H1 (cell line): ENCODE results near the gene DRC3. TPM values are rescaled to one million over a fixed set of nuclear protein-coding genes. Genes with fewer than 3 reads are reported as not detected.

Experiments used
- CTCF ChIA-PET: fragments of 300-600 bp; sonication (Branson Sonifier 250); formaldehyde crosslinking; loops from one replicate; lab custom pipeline; 2021; ENCODE audit not compliant: partially characterized antibody; lab: Charles Lee
- POLR2A ChIA-PET: fragments of 300-600 bp; sonication (Branson Sonifier 250); formaldehyde crosslinking; loops from one replicate; lab custom pipeline; 2021; ENCODE audit warnings: inconsistent platforms; ENCODE audit not compliant: partially characterized antibody; lab: Charles Lee
- DNase-seq, 2 experiments: peaks; one replicate each; pipeline versions ENCODE4 v3.0.0 to v3.0.0-alpha.2; 2010 to 2022; ENCODE audit warnings: low spot score in 2 of 2, low read depth in 1 of 2, mixed read lengths in 1 of 2
- FAIRE-seq: peaks from 2 replicates; lab custom pipeline; 2011; peaks lifted over from hg19 to GRCh38; lab: Jason Lieb, UNC
- H2AFZ ChIP-seq: 2 replicates; pipeline ENCODE4 v1.8.1; 2012; ENCODE audit warnings: low read length, inconsistent platforms
- H2AK5ac ChIP-seq: 2 replicates; pipeline ENCODE4 v1.6.1; 2013; ENCODE audit warnings: low read depth, low read length
- H2BK120ac ChIP-seq: replicated peaks from 2 replicates; pipeline ENCODE3; 2013; ENCODE audit warnings: low read depth, low read length, inconsistent platforms
- H2BK12ac ChIP-seq: 2 replicates; pipeline ENCODE4 v1.6.1; 2013; ENCODE audit warnings: low read depth, low read length
- H2BK15ac ChIP-seq: 2 replicates; pipeline ENCODE4 v1.6.1; 2013; ENCODE audit warnings: low read length
- H2BK20ac ChIP-seq: 2 replicates; pipeline ENCODE4 v1.6.1; 2013; ENCODE audit warnings: low read length
- H2BK5ac ChIP-seq: 2 replicates; pipeline ENCODE4 v1.6.1; 2013; ENCODE audit warnings: low read depth, low read length
- H3K14ac ChIP-seq: 2 replicates; pipeline ENCODE4 v1.6.1; 2013; ENCODE audit warnings: inconsistent platforms; ENCODE audit not compliant: insufficient read length
- H3K18ac ChIP-seq: 2 replicates; pipeline ENCODE4 v1.6.1; 2013; ENCODE audit warnings: low read length; ENCODE audit errors: extremely low read depth
- H3K23ac ChIP-seq: 2 replicates; pipeline ENCODE4 v1.6.1; 2013; ENCODE audit warnings: inconsistent platforms; ENCODE audit not compliant: insufficient read length
- H3K23me2 ChIP-seq: 2 replicates; pipeline ENCODE4 v1.6.1; 2013; ENCODE audit warnings: low read depth, low read length
- H3K27ac ChIP-seq: 2 replicates; pipeline ENCODE4 v1.6.1; 2011; ENCODE audit warnings: low read depth, low read length, inconsistent platforms
- H3K27me3 ChIP-seq, 4 experiments: replicated peaks in 1 of 4; 1 replicate in 1 of 4; 2 replicates in 3 of 4; pipeline versions ENCODE4 v1.6.1 to v1.8.1; 2011 to 2013; ENCODE audit warnings: low read length in 3 of 4, mild to moderate bottlenecking in 3 of 4, inconsistent platforms in 2 of 4, mixed read lengths in 2 of 4, moderate library complexity in 1 of 4; ENCODE audit not compliant: control insufficient read depth in 3 of 4, insufficient read depth in 3 of 4; ENCODE audit errors: extremely low read depth in 1 of 4
- H3K36me3 ChIP-seq, 4 experiments: 2 replicates each; pipeline versions ENCODE4 v1.6.1 to v1.8.1; 2011 to 2013; ENCODE audit warnings: mild to moderate bottlenecking in 4 of 4, low read length in 3 of 4, moderate library complexity in 2 of 4, control low read depth in 1 of 4, inconsistent platforms in 1 of 4; ENCODE audit not compliant: insufficient read depth in 4 of 4, control insufficient read depth in 2 of 4
- H3K4ac ChIP-seq: replicated peaks from 2 replicates; pipeline ENCODE3; 2013; ENCODE audit warnings: low read length, low read depth, mixed read lengths, inconsistent platforms; ENCODE audit not compliant: insufficient read length
- H3K4me1 ChIP-seq, 4 experiments: replicated peaks in 1 of 4; 1 replicate in 1 of 4; 2 replicates in 3 of 4; pipeline versions ENCODE4 v1.6.1 to v1.8.1; 2011 to 2013; ENCODE audit warnings: low read length in 3 of 4, inconsistent platforms in 2 of 4, mixed read lengths in 1 of 4; ENCODE audit not compliant: insufficient read depth in 4 of 4, control insufficient read depth in 3 of 4
- H3K4me2 ChIP-seq, 2 experiments: 2 replicates each; pipeline versions ENCODE4 v1.6.1 to v1.8.1; 2011 to 2013; ENCODE audit warnings: low read depth in 2 of 2, low read length in 2 of 2, control low read depth in 1 of 2, inconsistent platforms in 1 of 2, mild to moderate bottlenecking in 1 of 2; ENCODE audit not compliant: insufficient read depth in 1 of 2
- H3K4me3 ChIP-seq, 4 experiments: fragments of 200-600, 300-600 bp in 1 of 4; sonication (generic), shearing (Covaris generic), sonication (Bioruptor Twin) in 1 of 4; 2 replicates each; pipeline versions ENCODE4 v1.5.1 to v1.8.1; 2011 to 2016; ENCODE audit warnings: low read length in 4 of 4, low read depth in 3 of 4, control low read depth in 2 of 4, inconsistent platforms in 2 of 4, mild to moderate bottlenecking in 2 of 4, mixed read lengths in 1 of 4, moderate library complexity in 1 of 4; ENCODE audit not compliant: insufficient read depth in 2 of 4; ENCODE audit errors: extremely low read depth in 1 of 4
- H3K56ac ChIP-seq: replicated peaks from 2 replicates; pipeline ENCODE3; 2013; ENCODE audit warnings: low read depth, mild to moderate bottlenecking, mixed read lengths, low read length, inconsistent platforms; ENCODE audit not compliant: insufficient read length
- H3K79me1 ChIP-seq: 2 replicates; pipeline ENCODE4 v1.6.1; 2013; ENCODE audit warnings: low read depth, low read length, control low read depth
- H3K79me2 ChIP-seq, 2 experiments: 2 replicates each; pipeline versions ENCODE4 v1.6.1 to v1.8.1; 2012 to 2013; ENCODE audit warnings: low read length in 2 of 2, mild to moderate bottlenecking in 2 of 2, inconsistent platforms in 1 of 2; ENCODE audit not compliant: insufficient read depth in 2 of 2, control insufficient read depth in 1 of 2
- H3K9ac ChIP-seq, 4 experiments: replicated peaks in 1 of 4; 1 replicate in 1 of 4; 2 replicates in 3 of 4; pipeline versions ENCODE4 v1.6.1 to v1.8.1; 2011 to 2013; ENCODE audit warnings: low read depth in 3 of 4, low read length in 3 of 4, control low read depth in 2 of 4, mild to moderate bottlenecking in 2 of 4, moderate library complexity in 2 of 4, inconsistent platforms in 1 of 4; ENCODE audit errors: extremely low read depth in 1 of 4
- H3K9me3 ChIP-seq, 2 experiments: 2 replicates each; pipeline versions ENCODE4 v1.6.1 to v1.8.1; 2012 to 2013; ENCODE audit warnings: mild to moderate bottlenecking in 2 of 2, moderate library complexity in 2 of 2, control low read depth in 1 of 2, inconsistent platforms in 1 of 2, low read depth in 1 of 2, low read length in 1 of 2, mixed read lengths in 1 of 2; ENCODE audit not compliant: insufficient read depth in 2 of 2
- H4K20me1 ChIP-seq, 2 experiments: replicated peaks in 1 of 2; 2 replicates each; pipeline versions ENCODE3 to v1.8.1; 2011 to 2013; ENCODE audit warnings: inconsistent platforms in 2 of 2, low read length in 2 of 2, mild to moderate bottlenecking in 1 of 2; ENCODE audit not compliant: insufficient read depth in 2 of 2, control insufficient read depth in 1 of 2
- H4K5ac ChIP-seq: 2 replicates; pipeline ENCODE4 v1.6.1; 2013; ENCODE audit warnings: low read length, low read depth, mixed read lengths, inconsistent platforms; ENCODE audit not compliant: insufficient read length
- H4K8ac ChIP-seq: 2 replicates; pipeline ENCODE4 v1.8.0; 2013; ENCODE audit warnings: mild to moderate bottlenecking, moderate library complexity, low read length, inconsistent platforms; ENCODE audit not compliant: insufficient read depth; ENCODE audit errors: extremely low read depth
- H4K91ac ChIP-seq: replicated peaks from 2 replicates; pipeline ENCODE3; 2013; ENCODE audit warnings: low read length, mixed read lengths, inconsistent platforms; ENCODE audit not compliant: insufficient read length
- BCL11A ChIP-seq, 2 experiments: IDR thresholded peaks; one replicate each; pipeline ENCODE4 v1.6.1; 2011; ENCODE audit warnings: low read depth in 2 of 2, low read length in 2 of 2, mild to moderate bottlenecking in 2 of 2
- CBX5 ChIP-seq: fragments of 300-800, 300-1000 bp; sonication (generic); IDR thresholded peaks from 2 replicates; pipeline ENCODE4 v1.7.1; 2016; ENCODE audit warnings: antibody characterized with exemption, low read length, low read depth
- FOSL1 ChIP-seq: IDR thresholded peaks from 2 replicates; pipeline ENCODE4 v1.6.1; 2011; ENCODE audit warnings: mild to moderate bottlenecking, low read depth, low read length, moderate library complexity; ENCODE audit not compliant: insufficient read depth
- JUN ChIP-seq: IDR thresholded peaks from 2 replicates; pipeline ENCODE4 v1.6.1; 2011; ENCODE audit warnings: low read depth, mild to moderate bottlenecking, improper control_type of control experiment, low read length
- PHF8 ChIP-seq: fragments of 200-600 bp; sonication (generic); conservative IDR thresholded peaks from 2 replicates; pipeline ENCODE4 v1.7.1; 2012; ENCODE audit warnings: low read depth, mild to moderate bottlenecking, inconsistent platforms, low read length, moderate library complexity
- RFX5 ChIP-seq: IDR thresholded peaks from 2 replicates; pipeline ENCODE4 v1.6.1; 2011; ENCODE audit warnings: low read depth, low read length, improper control_type of control experiment, borderline replicate concordance
- SIRT6 ChIP-seq: IDR thresholded peaks from one replicate; pipeline ENCODE4 v1.7.1; 2012; ENCODE audit warnings: low read length, inconsistent platforms
- SRF ChIP-seq: IDR thresholded peaks from 2 replicates; pipeline ENCODE4 v1.6.1; 2011; ENCODE audit warnings: mild to moderate bottlenecking, low read depth, low read length, moderate library complexity
- TAF1 ChIP-seq: IDR thresholded peaks from 2 replicates; pipeline ENCODE4 v1.6.1; 2011; ENCODE audit warnings: mild to moderate bottlenecking, low read depth, low read length
- TBP ChIP-seq: IDR thresholded peaks from 2 replicates; pipeline ENCODE4 v1.6.1; 2011; ENCODE audit warnings: low read depth, low read length, improper control_type of control experiment
- ZNF274 ChIP-seq: IDR thresholded peaks from 2 replicates; pipeline ENCODE4 v1.7.0; 2012; ENCODE audit warnings: low read length, borderline replicate concordance; ENCODE audit errors: extremely low read depth
- WGBS, 2 experiments: shearing (Covaris generic) in 1 of 2; methylation state at CpG; one replicate each; pipeline versions ENCODE4 v1.1.6 to v1.1.7; 2013 to 2015; ENCODE audit warnings: low lambda C conversion rate in 2 of 2, mixed read lengths in 2 of 2, inconsistent platforms in 1 of 2, low coverage in 1 of 2, missing lambda C conversion rate in 1 of 2; ENCODE audit not compliant: insufficient replicate concordance in 2 of 2, insufficient coverage in 1 of 2, insufficient read length in 1 of 2; ENCODE audit errors: extremely low coverage in 1 of 2, missing lambda C conversion rate in 1 of 2; 5-methylcytosine and 5-hydroxymethylcytosine counted together
- polyA plus RNA-seq, 7 experiments: library from polyadenylated mRNA; depleted of rRNA in 3 of 7; stranded (reverse) in 5 of 7; unstranded in 2 of 7; fragments of >200 nt in 5 of 7; fragments of 200-250 nt in 2 of 7; gene quantifications; 1 replicate in 5 of 7; 2 replicates in 1 of 7; 4 replicates in 1 of 7; pipeline versions ENCODE4 v1.2.1 to v1.2.3, GENCODE V29; 2011 to 2013; ENCODE audit warnings: missing spikeins in 2 of 7, mixed read lengths in 2 of 7
- total RNA-seq: library from RNA; stranded (reverse); fragmentation: NEBNext Ultra II Directional; extraction: Animal tissue kit (Norgen Biotek cat#: 25700); gene quantifications from 2 replicates; pipeline ENCODE4 v1.2.1, GENCODE V29; 2021
- TF ChIP-seq, protein P1 (sequence below): IDR thresholded peaks from 2 replicates; pipeline ENCODE4 v1.6.1; 2012; ENCODE audit warnings: inconsistent platforms

Gene DRC3
- total and polyA plus RNA-seq, 2 of the 8 experiments (the other 6 are each of a cell fraction or from before 2014, with no cell fraction given): 0.59 TPM; not detected in 1

DNA sequence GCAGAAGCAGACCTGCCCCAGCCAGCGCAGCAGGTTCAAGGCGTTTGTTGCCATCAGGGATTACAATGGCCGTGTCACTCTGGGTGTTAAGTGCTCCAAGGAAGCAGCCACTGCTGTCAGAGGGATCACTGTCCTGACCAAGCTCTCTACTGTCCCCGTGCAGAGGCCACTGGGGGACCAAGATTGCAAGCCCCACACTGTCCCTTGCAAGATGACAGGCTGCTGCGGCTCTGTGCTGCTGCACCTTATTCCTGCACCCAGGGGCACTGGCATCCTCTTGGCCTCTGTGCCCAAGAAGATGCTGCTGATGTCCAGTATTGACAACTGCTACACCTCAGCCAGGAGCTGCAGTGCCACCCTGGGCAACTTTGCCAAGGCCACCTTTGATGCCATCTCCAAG, 38.6 kb downstream of the DRC3 start:
- Histone ChIP-seq H3K23me2 (no peaks in the 10 kb centered on the region), H3K4ac (no peak overlapping the region), H3K79me1 (no peaks in the 10 kb centered on the region; the same call in 1 of the 2 replicates), H3K27me3 (no peaks in the 10 kb centered on the region), H3K4me3 (no peak overlapping the region), H3K27ac (no peak overlapping the region), H3K9ac (no peak overlapping the region)
- FAIRE-seq: no peak
- no peak for TF ChIP-seq PHF8
- TF ChIP-seq, protein P1, sequence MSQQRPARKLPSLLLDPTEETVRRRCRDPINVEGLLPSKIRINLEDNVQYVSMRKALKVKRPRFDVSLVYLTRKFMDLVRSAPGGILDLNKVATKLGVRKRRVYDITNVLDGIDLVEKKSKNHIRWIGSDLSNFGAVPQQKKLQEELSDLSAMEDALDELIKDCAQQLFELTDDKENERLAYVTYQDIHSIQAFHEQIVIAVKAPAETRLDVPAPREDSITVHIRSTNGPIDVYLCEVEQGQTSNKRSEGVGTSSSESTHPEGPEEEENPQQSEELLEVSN: no peak
- TF ChIP-seq FOSL1: no peak
- no peak for TF ChIP-seq SIRT6
- no peak for TF ChIP-seq RFX5
- no peak for TF ChIP-seq SRF
- TF ChIP-seq TBP: no peak
- TF ChIP-seq CBX5: no peak
- no peak for TF ChIP-seq TAF1
- TF ChIP-seq JUN: no peak
- TF ChIP-seq ZNF274: no peak
- no peak for TF ChIP-seq BCL11A (IDR thresholded peaks at IDR 0.05; ENCODE audit: low read depth in 2 of 2, low read length in 2 of 2)
- TF ChIP-seq, all 59 proteins: peak for 0
- WGBS, 2 experiments: 95% methylated on average over 5 of the region's 5 CpGs; no CpG with 5 or more reads in 1 of the 2 experiments
- Histone ChIP-seq H2BK20ac (no peak overlapping the region), H3K36me3 (no peaks in the 10 kb centered on the region; a peak in 1 of 8 replicates), H4K5ac (no peak overlapping the region), H3K14ac (no peak overlapping the region), H4K8ac (no peak overlapping the region; the same call in 1 of the 2 replicates), H2BK5ac (no peak overlapping the region), H2BK15ac (no peak overlapping the region), H3K56ac (no peak overlapping the region), H4K20me1 (peaks cover 2 to 5% of the 10 kb centered on the region in 2 experiments), H2AFZ (no peak overlapping the region), H2BK12ac (no peak overlapping the region), H3K79me2 (no peaks in the 10 kb centered on the region), H3K23ac (no peak overlapping the region), H3K18ac (no peak overlapping the region), H4K91ac (no peak overlapping the region), H3K4me1 (peaks cover 0 to 7% (median 0%) of the 10 kb centered on the region in 4 experiments; a peak in 1 of 7 replicates), H3K9me3 (no peaks in the 10 kb centered on the region), H2AK5ac (no peak overlapping the region), H3K4me2 (no peak overlapping the region), H2BK120ac (no peak overlapping the region)
- CTCF ChIA-PET: interaction anchor here (1.7 kb wide), 1 partner anchor 17 kb away, joined by 4 read pairs; no protein-coding TSS in a partner anchor
- POLR2A ChIA-PET: no interaction called here
- no peak for DNase-seq
